ENCODE measurements around the gene CSTB. TPM values are rescaled to one million over a fixed set of nuclear protein-coding genes. Genes with fewer than 3 reads are reported as not detected.
A peak's percentile ranks its signal among the peaks of the same experiment; 100 is the strongest.

Gene CSTB
- total RNA-seq, 1 donor from 2014 or later, result 27.7 TPM

DNA sequence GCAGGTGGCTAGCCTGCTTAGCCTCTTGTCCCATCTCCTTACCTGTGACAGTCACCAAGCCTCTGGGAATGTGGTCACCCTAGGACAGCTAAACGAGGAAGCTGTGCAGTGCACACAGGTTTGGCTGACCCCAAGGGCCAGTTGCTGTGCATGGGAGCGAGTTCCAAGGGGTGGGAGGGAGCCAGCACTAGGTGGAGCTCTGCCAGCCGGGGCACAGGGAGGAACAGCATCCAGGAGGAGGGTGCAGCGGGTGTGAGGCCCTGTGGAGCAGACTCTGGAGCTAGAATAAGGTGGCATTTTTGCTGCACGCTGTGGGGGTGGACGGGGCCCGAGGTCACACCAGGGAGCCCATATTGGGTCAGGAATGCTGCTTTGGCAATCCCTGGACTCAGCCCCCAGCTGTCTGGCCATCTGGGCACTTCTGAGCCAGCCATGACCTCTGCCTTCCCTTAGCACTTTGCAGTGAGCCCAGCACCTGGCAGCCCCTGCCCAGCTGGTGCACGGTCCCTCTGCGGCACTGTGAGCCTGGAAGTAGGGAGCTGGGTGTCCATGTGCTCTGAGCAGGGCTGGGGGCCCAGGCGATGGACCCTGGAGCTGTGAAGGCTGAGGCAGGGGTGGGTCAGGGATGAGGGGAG is 48.5 kb downstream of the CSTB start:
- Histone ChIP-seq H3K36me3 (ENCODE audit: insufficient read depth, low read length) (no peaks in the 10 kb centered on the region), H3K27ac (ENCODE audit: low read depth, low read length) (peak overlapping the region; percentile 77), H3K9ac (ENCODE audit: low read length) (peak overlapping the region; percentile 87), H4K20me1 (ENCODE audit: insufficient read depth, low read length) (peaks cover 67% of the 10 kb centered on the region), H3K79me2 (ENCODE audit: insufficient read depth, low read length) (peaks cover 62% of the 10 kb centered on the region), H3K4me3 (ENCODE audit: insufficient read depth, low read depth, low read length) (peak overlapping the region; percentile 27), H2AFZ (ENCODE audit: low read depth, low read length) (no peak overlapping the region), H3K4me2 (ENCODE audit: low read length) (peak overlapping the region; percentile 97), H3K9me3 (ENCODE audit: insufficient read depth, low read depth, low read length) (no peaks in the 10 kb centered on the region), H3K27me3 (ENCODE audit: insufficient read depth, low read length) (no peaks in the 10 kb centered on the region), H3K4me1 (ENCODE audit: insufficient read depth, low read length) (peaks cover 37% of the 10 kb centered on the region)
- FAIRE-seq, result no peak
- no peak for DNase-seq (ENCODE audit: low read depth)
- TF ChIP-seq, protein P1, sequence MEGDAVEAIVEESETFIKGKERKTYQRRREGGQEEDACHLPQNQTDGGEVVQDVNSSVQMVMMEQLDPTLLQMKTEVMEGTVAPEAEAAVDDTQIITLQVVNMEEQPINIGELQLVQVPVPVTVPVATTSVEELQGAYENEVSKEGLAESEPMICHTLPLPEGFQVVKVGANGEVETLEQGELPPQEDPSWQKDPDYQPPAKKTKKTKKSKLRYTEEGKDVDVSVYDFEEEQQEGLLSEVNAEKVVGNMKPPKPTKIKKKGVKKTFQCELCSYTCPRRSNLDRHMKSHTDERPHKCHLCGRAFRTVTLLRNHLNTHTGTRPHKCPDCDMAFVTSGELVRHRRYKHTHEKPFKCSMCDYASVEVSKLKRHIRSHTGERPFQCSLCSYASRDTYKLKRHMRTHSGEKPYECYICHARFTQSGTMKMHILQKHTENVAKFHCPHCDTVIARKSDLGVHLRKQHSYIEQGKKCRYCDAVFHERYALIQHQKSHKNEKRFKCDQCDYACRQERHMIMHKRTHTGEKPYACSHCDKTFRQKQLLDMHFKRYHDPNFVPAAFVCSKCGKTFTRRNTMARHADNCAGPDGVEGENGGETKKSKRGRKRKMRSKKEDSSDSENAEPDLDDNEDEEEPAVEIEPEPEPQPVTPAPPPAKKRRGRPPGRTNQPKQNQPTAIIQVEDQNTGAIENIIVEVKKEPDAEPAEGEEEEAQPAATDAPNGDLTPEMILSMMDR (IDR thresholded peaks at IDR 0.05; ENCODE audit: insufficient read depth, low read depth, low read length), result no peak
- no peak for TF ChIP-seq EZH2 (IDR thresholded peaks at IDR 0.05; ENCODE audit: insufficient read depth, low read length)
- H3K27ac Mint-ChIP-seq (ENCODE audit: unreplicated experiment), result peak overlapping the region; percentile 98
- H3K4me3 Mint-ChIP-seq (ENCODE audit: unreplicated experiment), result no peak overlapping the region
- no peaks in the 10 kb centered on the region for H3K27me3 Mint-ChIP-seq (ENCODE audit: low read depth, unreplicated experiment)
- H3K4me1 Mint-ChIP-seq (ENCODE audit: low read depth, unreplicated experiment), result peaks cover 42% of the 10 kb centered on the region
- H3K36me3 Mint-ChIP-seq (ENCODE audit: low read depth, unreplicated experiment), result peaks cover 14% of the 10 kb centered on the region
- H3K9me3 Mint-ChIP-seq (ENCODE audit: unreplicated experiment), result no peaks in the 10 kb centered on the region

DNA sequence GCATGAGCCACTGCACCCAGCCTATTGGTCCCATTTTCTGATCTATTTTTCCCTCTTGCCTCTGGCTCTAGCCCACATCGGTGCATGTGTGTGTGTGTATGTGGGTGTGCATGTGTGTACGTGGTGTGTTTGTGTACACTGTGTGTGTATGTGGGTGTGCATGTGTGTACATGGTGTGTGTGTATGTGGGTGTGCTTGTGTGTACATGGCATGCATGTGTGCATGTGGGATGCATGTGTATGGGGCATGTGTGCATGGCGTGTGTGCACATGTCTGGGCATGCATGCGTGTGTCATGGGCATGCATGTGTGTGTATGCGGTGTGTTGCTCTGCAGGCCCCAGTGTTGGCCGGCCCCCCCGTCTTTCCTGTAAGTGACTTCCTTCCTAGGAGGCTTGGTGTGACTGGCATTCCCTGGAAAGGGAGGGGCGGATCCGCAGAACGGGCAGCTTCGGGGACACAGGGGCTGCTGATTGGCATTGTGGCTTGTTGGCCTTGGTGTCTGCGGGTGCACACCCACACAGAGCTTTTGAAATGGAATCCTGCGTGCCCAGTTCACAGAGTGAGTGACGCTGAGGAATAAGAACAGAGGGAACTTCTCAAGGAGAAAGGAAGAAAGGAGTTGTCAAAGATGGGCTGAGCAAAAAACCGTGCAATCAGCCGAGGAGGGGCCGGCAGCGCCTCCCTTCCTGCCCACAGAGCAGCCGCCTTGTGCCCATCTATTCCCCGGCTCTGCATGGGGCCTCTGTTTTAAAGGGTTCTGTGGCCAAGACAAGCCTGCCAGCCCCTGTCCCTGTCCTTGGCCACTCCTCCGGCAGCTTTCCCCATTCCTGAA is 49.2 kb downstream of the CSTB start:
- no peaks in the 10 kb centered on the region for H3K36me3 ChIP-seq (ENCODE audit: insufficient read depth, low read length)
- H2AFZ ChIP-seq (ENCODE audit: low read depth, low read length), result no peak overlapping the region
- no peak overlapping the region for H3K27ac ChIP-seq (ENCODE audit: low read depth, low read length)
- no peak for DNase-seq (ENCODE audit: low read depth)
- Mint-ChIP-seq H3K27me3 (ENCODE audit: low read depth, unreplicated experiment) (no peaks in the 10 kb centered on the region), H3K36me3 (ENCODE audit: low read depth, unreplicated experiment) (peaks cover 16% of the 10 kb centered on the region), H3K27ac (ENCODE audit: unreplicated experiment) (peak overlapping the region; percentile 70), H3K4me3 (ENCODE audit: unreplicated experiment) (no peak overlapping the region), H3K9me3 (ENCODE audit: unreplicated experiment) (no peaks in the 10 kb centered on the region), H3K4me1 (ENCODE audit: low read depth, unreplicated experiment) (peaks cover 38% of the 10 kb centered on the region)
- TF ChIP-seq, protein P1 (IDR thresholded peaks at IDR 0.05; ENCODE audit: insufficient read depth, low read depth, low read length), result no peak
- TF ChIP-seq EZH2 (IDR thresholded peaks at IDR 0.05; ENCODE audit: insufficient read depth, low read length), result no peak
- H4K20me1 ChIP-seq (ENCODE audit: insufficient read depth, low read length), result peaks cover 68% of the 10 kb centered on the region
- peak overlapping the region; percentile 87 for H3K9ac ChIP-seq (ENCODE audit: low read length)
- no peak overlapping the region for H3K4me3 ChIP-seq (ENCODE audit: insufficient read depth, low read depth, low read length)
- H3K4me1 ChIP-seq (ENCODE audit: insufficient read depth, low read length), result peaks cover 30% of the 10 kb centered on the region
- no peak for FAIRE-seq
- H3K9me3 ChIP-seq (ENCODE audit: insufficient read depth, low read depth, low read length), result no peaks in the 10 kb centered on the region
- H3K27me3 ChIP-seq (ENCODE audit: insufficient read depth, low read length), result no peaks in the 10 kb centered on the region
- peaks cover 63% of the 10 kb centered on the region for H3K79me2 ChIP-seq (ENCODE audit: insufficient read depth, low read length)
- H3K4me2 ChIP-seq (ENCODE audit: low read length), result peak overlapping the region; percentile 97

Other genes with a start within 250 kb of the CSTB start
- 3.2 TPM in 2 replicates for gene HSF2BP, start 116.8 kb downstream of the CSTB start, total RNA-seq
- 31.7 and 34.0 TPM in 2 replicates for gene RRP1B, start 116.7 kb downstream of the CSTB start, total RNA-seq
- 159 and 180 TPM in 2 replicates for gene PDXK, start 57.2 kb downstream of the CSTB start, total RNA-seq
- 21.1 and 24.9 TPM in 2 replicates for gene RRP1, start 13.3 kb upstream of the CSTB start, total RNA-seq
- gene AGPAT3, start 88.9 kb upstream of the CSTB start, total RNA-seq, result 34.7 and 35.6 TPM in 2 replicates
- gene TRAPPC10, start 236.0 kb upstream of the CSTB start, total RNA-seq, result 42.3 and 45.7 TPM in 2 replicates